Peyer's patch (tissue), 4 donors: ENCODE measurements around the gene CDC34. TPM values are rescaled to one million over a fixed set of nuclear protein-coding genes. Genes with fewer than 3 reads are reported as not detected.

Source experiments
- DNase-seq, 3 donors: peaks; one replicate each; pipeline ENCODE4 v3.0.0-alpha.2; 2017 to 2019
- H3K27ac ChIP-seq, 4 donors: fragments of 200-600 bp; sonication (generic); one replicate each; pipeline ENCODE4 v1.5.1; 2016 to 2019
- H3K27me3 ChIP-seq, 2 donors: fragments of 200-600 bp; sonication (generic); one replicate each; pipeline ENCODE4 v1.5.1; 2019
- H3K36me3 ChIP-seq, 3 donors: fragments of 200-600 bp; sonication (generic); one replicate each; pipeline ENCODE4 v1.5.1; 2016 to 2019
- H3K4me1 ChIP-seq, 4 donors: fragments of 200-600 bp; sonication (generic); one replicate each; pipeline ENCODE4 v1.5.1; 2016 to 2019
- H3K4me3 ChIP-seq, 4 donors: fragments of 200-600 bp; sonication (generic); 1 replicate in 3 of 4; 2 replicates in 1 of 4; pipeline ENCODE4 v1.5.1; 2016 to 2019; ENCODE audit warnings: mild to moderate bottlenecking in 1 of 4
- H3K9me3 ChIP-seq, 4 donors: fragments of 200-600 bp; sonication (generic); one replicate each; pipeline ENCODE4 v1.5.1; 2016 to 2019; ENCODE audit warnings: mild to moderate bottlenecking in 1 of 4
- POLR2A ChIP-seq, 2 donors: fragments of 450-650 bp; IDR thresholded peaks; one replicate each; pipeline ENCODE4 v1.5.1; 2017; ENCODE audit warnings: antibody characterized with exemption in 2 of 2, mild to moderate bottlenecking in 2 of 2, moderate library complexity in 2 of 2
- total RNA-seq, 4 donors: library from RNA; depleted of rRNA; stranded (reverse); fragments of >200 nt; gene quantifications; one replicate each; pipeline ENCODE4 v1.1.0, GENCODE V29; 2016
- TF ChIP-seq, protein P1 (sequence below), 6 experiments: fragments of 450-650 bp in 4 of 6; fragments of 200-600 bp in 2 of 6; sonication (generic) in 1 of 6; IDR thresholded peaks; one replicate each; pipeline ENCODE4 v1.5.1; 2017 to 2019; ENCODE audit warnings: antibody characterized with exemption in 6 of 6, mild to moderate bottlenecking in 3 of 6, moderate library complexity in 1 of 6

CDC34 gene
- total RNA-seq, 4 donors from 2014 or later = 65.6 to 91.1 (median 75.2) TPM

DNA sequence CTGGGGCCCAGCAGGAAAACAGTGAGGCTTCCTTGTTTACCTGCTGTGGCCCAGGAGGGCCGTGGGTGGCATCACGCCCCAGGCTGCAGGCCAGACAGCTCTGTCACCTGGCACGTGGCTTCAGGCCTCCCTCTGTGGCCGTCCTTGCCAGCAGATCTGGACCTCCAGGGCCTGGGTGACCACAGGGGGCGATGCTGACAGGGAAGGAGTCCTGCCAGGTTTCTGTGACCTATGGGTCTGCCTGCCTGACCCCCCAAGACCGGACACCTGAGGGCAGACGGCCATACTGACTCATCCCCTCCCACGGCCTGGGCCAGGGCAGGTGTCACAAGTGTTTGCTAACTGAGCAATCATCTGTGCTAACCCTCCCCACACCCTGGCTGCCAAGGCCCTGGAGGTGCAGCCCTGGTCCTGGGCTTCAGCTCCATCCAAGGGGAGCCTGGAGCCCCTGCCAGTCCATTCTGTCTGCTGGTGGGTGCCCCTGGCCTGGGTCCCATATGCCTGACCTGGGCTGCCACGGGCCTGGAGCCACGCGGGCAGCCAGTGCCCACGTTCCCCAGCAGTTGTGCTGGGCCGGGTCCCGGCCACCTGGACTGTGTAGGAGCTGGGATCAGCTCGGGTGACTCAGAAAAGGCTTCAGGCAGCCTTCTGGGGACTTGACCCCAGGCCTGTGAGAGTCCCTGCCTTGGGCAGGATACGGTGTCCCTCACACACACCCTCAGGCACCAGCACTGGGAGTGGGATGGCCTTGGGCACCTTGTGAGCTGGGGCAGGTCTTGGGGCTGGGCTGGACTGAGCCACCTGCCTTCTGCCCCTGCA, 3.7 kb downstream of the CDC34 start:
- TF ChIP-seq, protein P1, sequence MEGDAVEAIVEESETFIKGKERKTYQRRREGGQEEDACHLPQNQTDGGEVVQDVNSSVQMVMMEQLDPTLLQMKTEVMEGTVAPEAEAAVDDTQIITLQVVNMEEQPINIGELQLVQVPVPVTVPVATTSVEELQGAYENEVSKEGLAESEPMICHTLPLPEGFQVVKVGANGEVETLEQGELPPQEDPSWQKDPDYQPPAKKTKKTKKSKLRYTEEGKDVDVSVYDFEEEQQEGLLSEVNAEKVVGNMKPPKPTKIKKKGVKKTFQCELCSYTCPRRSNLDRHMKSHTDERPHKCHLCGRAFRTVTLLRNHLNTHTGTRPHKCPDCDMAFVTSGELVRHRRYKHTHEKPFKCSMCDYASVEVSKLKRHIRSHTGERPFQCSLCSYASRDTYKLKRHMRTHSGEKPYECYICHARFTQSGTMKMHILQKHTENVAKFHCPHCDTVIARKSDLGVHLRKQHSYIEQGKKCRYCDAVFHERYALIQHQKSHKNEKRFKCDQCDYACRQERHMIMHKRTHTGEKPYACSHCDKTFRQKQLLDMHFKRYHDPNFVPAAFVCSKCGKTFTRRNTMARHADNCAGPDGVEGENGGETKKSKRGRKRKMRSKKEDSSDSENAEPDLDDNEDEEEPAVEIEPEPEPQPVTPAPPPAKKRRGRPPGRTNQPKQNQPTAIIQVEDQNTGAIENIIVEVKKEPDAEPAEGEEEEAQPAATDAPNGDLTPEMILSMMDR (IDR thresholded peaks at IDR 0.05) = no peak
- no peak for TF ChIP-seq POLR2A (IDR thresholded peaks at IDR 0.05)
- Histone ChIP-seq H3K4me1 (peaks cover 4 to 22% (median 16%) of the 10 kb centered on the region in 4 donors), H3K27ac (no peak overlapping the region), H3K36me3 (peaks cover 0 to 43% (median 0%) of the 10 kb centered on the region in 3 donors), H3K9me3 (no peaks in the 10 kb centered on the region), H3K4me3 (no peak overlapping the region), H3K27me3 (no peaks in the 10 kb centered on the region)
- DNase-seq = no peak

DNA sequence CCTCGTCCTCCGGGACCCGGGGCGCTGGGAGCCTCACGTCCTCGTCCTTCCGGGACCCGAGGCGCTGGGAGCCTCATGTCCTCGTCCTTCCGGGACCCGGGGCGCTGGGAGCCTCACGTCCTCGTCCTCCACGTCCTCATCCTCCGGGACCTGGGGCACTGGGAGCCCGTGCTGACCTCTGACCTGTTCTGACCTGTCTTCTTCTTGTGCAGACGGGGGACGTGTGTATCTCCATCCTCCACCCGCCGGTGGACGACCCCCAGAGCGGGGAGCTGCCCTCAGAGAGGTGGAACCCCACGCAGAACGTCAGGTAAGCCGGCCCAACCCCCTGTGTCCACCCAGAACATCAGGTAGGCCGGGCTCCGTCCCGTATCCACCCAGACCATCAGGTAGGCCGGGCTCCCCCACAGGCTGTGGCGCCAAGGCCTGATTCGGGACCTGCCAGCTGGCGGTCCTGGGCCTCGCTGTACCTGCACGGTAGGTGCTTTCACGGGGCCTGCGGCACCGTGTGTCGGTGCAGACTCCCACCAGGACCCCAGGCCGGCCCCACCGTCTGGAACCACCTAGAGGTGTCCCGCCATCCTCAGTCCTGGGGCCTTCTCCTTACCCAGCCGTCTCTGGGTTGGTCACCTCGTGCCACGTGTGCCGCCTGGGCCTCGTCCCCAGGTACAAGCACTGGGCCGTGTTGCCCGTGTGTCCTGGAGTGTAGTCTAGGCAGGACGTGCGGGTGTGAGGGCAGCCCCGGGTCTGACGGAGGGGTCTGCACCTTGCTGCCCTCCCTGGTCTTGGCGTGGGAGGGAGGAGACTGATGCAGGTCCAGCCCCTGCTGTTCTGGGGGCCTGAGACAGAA, 4.7 kb downstream of the CDC34 start:
- no peak for TF ChIP-seq POLR2A (IDR thresholded peaks at IDR 0.05)
- TF ChIP-seq, protein P1 (IDR thresholded peaks at IDR 0.05) = no peak
- Histone ChIP-seq H3K27me3 (no peaks in the 10 kb centered on the region), H3K9me3 (no peaks in the 10 kb centered on the region), H3K36me3 (peaks cover 0 to 49% (median 0%) of the 10 kb centered on the region in 3 donors), H3K4me3 (no peak overlapping the region), H3K4me1 (peaks cover 4 to 18% (median 13%) of the 10 kb centered on the region in 4 donors), H3K27ac (no peak overlapping the region)
- no peak for DNase-seq

DNA sequence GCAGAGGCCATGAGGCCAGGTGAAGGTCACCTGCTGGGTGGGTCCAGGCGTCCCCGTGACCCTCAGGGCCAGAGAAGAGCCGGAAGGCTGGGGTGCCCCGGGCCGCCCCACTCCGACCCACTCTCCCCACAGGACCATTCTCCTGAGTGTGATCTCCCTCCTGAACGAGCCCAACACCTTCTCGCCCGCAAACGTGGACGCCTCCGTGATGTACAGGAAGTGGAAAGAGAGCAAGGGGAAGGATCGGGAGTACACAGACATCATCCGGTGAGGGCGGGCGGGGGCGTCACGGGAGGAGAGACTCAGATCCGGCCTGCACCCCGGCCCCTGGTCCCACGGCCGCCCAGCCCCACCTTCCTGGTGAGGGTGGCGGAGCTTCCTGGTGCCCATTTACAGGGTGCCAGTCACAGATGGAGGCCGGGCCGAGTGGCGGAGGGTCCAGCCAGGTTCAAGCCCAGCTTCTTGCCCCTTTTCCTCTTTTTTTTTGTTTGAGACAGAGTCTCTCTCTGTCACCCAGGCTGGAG, 5.4 kb downstream of the CDC34 start:
- H3K9me3 ChIP-seq = no peaks in the 10 kb centered on the region
- no peak for DNase-seq
- no peak overlapping the region for H3K27ac ChIP-seq
- peaks cover 0 to 56% (median 0%) of the 10 kb centered on the region in 3 donors for H3K36me3 ChIP-seq
- peaks cover 4 to 18% (median 13%) of the 10 kb centered on the region in 4 donors for H3K4me1 ChIP-seq
- TF ChIP-seq, protein P1 (IDR thresholded peaks at IDR 0.05) = no peak
- TF ChIP-seq POLR2A (IDR thresholded peaks at IDR 0.05) = no peak
- H3K4me3 ChIP-seq = no peak overlapping the region
- H3K27me3 ChIP-seq = no peaks in the 10 kb centered on the region

DNA sequence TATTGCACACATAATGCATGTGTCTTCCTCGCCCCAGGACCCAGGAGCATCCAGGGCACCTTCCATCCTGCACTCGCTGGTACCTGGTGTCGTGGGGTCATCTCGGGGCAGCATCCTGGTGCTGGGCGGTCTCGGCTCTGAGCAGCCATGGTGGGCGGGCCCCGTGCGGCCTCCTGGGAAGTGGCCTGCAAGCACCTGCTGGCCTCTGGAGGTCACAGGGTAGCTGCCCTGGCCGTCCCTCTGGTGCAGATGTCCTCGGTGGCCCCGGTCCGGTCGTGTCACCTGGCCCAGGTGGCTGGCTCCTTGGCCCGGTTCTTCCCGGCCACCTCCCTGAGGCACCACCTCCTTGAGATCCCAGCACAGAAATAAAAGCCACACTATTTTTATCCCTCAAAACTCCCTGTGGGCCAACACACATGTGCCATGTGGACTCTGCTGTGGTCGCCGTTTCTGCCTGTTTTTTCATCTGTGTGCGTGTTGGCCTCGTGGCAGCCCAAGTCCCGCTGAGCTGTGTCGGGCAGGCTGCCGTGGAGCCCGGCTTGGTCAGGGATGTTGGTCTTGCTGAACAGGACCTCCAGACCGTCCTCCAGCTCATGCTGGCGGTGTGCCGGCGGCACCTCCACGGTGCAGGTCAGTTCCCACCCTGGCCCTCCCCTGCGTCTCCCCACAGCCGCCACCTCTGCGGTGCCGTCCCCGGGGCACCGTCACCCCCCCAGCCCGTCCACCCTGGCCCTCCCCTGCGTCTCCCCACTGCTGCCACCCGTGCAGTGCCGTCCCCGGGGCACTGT, 7.3 kb downstream of the CDC34 start:
- H3K36me3 ChIP-seq = peaks cover 0 to 57% (median 0%) of the 10 kb centered on the region in 3 donors
- TF ChIP-seq, protein P1 (IDR thresholded peaks at IDR 0.05) = no peak
- no peak for TF ChIP-seq POLR2A (IDR thresholded peaks at IDR 0.05)
- no peak for DNase-seq
- H3K4me3 ChIP-seq = no peak overlapping the region
- no peak overlapping the region for H3K27ac ChIP-seq
- H3K27me3 ChIP-seq = no peaks in the 10 kb centered on the region
- H3K4me1 ChIP-seq = peaks cover 2 to 5% (median 4%) of the 10 kb centered on the region in 4 donors
- H3K9me3 ChIP-seq = no peaks in the 10 kb centered on the region
